OCI-LY7 (cell line): ENCODE data around the gene MAP7D1. TPM values are rescaled to one million over a fixed set of nuclear protein-coding genes. Genes with fewer than 3 reads are reported as not detected.

Experiments
- BruUV-seq: library from RNA; stranded (reverse); fragments of 400-500 nt; replicated peaks from 2 replicates; lab custom pipeline; 2021; lab: Mats Ljungman, UMichigan
- CTCF ChIA-PET: fragments of 300-600 bp; sonication (Branson Sonifier 250); formaldehyde crosslinking; loops from one replicate; lab custom pipeline; 2022; ENCODE audit warnings: antibody characterized with exemption; ENCODE audit not compliant: unreplicated experiment; lab: Charles Lee
- POLR2A ChIA-PET: fragments of 300-600 bp; sonication (Branson Sonifier 250); formaldehyde crosslinking; loops from one replicate; lab custom pipeline; 2022; ENCODE audit warnings: antibody characterized with exemption; lab: Charles Lee
- DNase-seq: peaks from one replicate; pipeline ENCODE4 v3.0.0-alpha.2; 2015; ENCODE audit warnings: low spot score
- H2AFZ ChIP-seq: fragments of 200-600 bp; sonication (generic), shearing (Covaris generic); 2 replicates; pipeline ENCODE4 v1.6.1; 2014; ENCODE audit warnings: mild to moderate bottlenecking, antibody characterized with exemption, low read length, moderate library complexity
- H3K27ac ChIP-seq: fragments of 200-600 bp; sonication (generic); 2 replicates; pipeline ENCODE4 v1.5.1; 2014; ENCODE audit warnings: mixed run types, low read depth, mild to moderate bottlenecking, moderate library complexity, low read length, inconsistent platforms; ENCODE audit not compliant: poor library complexity, severe bottlenecking
- H3K36me3 ChIP-seq: fragments of 200-600 bp; sonication (generic); 2 replicates; pipeline ENCODE4 v1.6.1; 2014; ENCODE audit warnings: mild to moderate bottlenecking, antibody characterized with exemption, low read length, moderate library complexity, mixed read lengths; ENCODE audit not compliant: insufficient read depth
- H3K4me1 ChIP-seq: fragments of 200-600 bp; sonication (generic); 2 replicates; pipeline ENCODE4 v1.5.1; 2014; ENCODE audit warnings: mild to moderate bottlenecking, low read length; ENCODE audit not compliant: insufficient read depth, poor library complexity, severe bottlenecking
- H3K4me2 ChIP-seq: fragments of 200-600 bp; sonication (generic); 2 replicates; pipeline ENCODE4 v1.6.1; 2014; ENCODE audit warnings: mild to moderate bottlenecking, low read length
- H3K4me3 ChIP-seq: fragments of 200-600 bp; sonication (generic); 2 replicates; pipeline ENCODE4 v1.5.1; 2014; ENCODE audit warnings: mild to moderate bottlenecking, low read depth, low read length; ENCODE audit not compliant: poor library complexity, severe bottlenecking
- H3K79me2 ChIP-seq: fragments of 200-600 bp; sonication (generic); 2 replicates; pipeline ENCODE4 v1.6.1; 2016; ENCODE audit warnings: low read depth, mild to moderate bottlenecking, low read length, moderate library complexity, mixed read lengths; ENCODE audit not compliant: insufficient read depth
- H3K9me2 ChIP-seq: fragments of 200-600 bp; sonication (generic); 2 replicates; pipeline ENCODE4 v1.6.1; 2016; ENCODE audit warnings: mild to moderate bottlenecking, low read length, mixed read lengths; ENCODE audit not compliant: insufficient read depth
- H3K9me3 ChIP-seq: fragments of 200-600 bp; sonication (generic); 2 replicates; pipeline ENCODE4 v1.6.1; 2014; ENCODE audit warnings: mild to moderate bottlenecking, mixed run types, low read length, mixed read lengths
- H4K20me1 ChIP-seq: fragments of 200-600 bp; sonication (generic); 2 replicates; pipeline ENCODE4 v1.6.1; 2014; ENCODE audit warnings: mild to moderate bottlenecking, antibody characterized with exemption, low read length, moderate library complexity, mixed read lengths; ENCODE audit not compliant: insufficient read depth
- EZH2phosphoT487 ChIP-seq: fragments of 200-600 bp; sonication (generic); IDR thresholded peaks from 2 replicates; pipeline ENCODE4 v1.6.1; 2018; ENCODE audit warnings: low read depth, borderline replicate concordance, mild to moderate bottlenecking, mixed run types, antibody characterized with exemption, low read length, moderate library complexity, mixed read lengths
- intact Hi-C: fragments of 100-400 bp; cut with micrococcal nuclease; formaldehyde crosslinking; loops from one replicate; pipeline ENCODE4 v1.10.0; 2022; ENCODE audit not compliant: unreplicated experiment
- total RNA-seq, 2 experiments: library from RNA; depleted of rRNA in 1 of 2; stranded (reverse); fragments of >200 nt in 1 of 2; shearing (Covaris generic) in 1 of 2; gene quantifications; 2 replicates each; pipeline ENCODE4 v1.2.3, GENCODE V29; 2014 to 2022
- TF ChIP-seq, protein P1 (sequence below): fragments of 200-600 bp; sonication (generic); conservative IDR thresholded peaks from 2 replicates; pipeline ENCODE4 v1.5.1; 2014; ENCODE audit warnings: mild to moderate bottlenecking, antibody characterized with exemption, low read length, moderate library complexity, mixed read lengths

MAP7D1 gene
- total RNA-seq, 2 experiments from 2014 or later, result 61.2 to 101 TPM

DNA sequence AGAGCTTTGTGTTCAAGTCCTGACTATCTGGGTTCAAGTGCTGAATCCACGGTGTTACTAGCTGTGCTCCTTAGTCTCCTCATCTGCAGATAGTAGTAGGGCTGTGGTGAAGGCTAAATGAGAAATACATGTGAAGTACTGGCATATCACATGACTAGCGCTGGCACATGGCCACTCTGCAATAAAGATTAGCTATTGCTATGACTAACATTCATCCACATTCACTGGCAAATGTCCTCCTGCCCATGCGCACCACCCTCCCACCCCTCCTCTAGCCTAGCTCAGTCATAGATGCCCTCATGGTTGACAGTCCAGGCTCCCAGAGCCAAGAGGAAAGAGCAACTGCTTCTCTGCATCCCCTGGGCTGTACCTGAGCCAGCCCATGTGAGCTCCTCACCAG is 22.5 kb upstream of the MAP7D1 start:
- no peaks in the 10 kb centered on the region for H4K20me1 ChIP-seq
- no peak overlapping the region for H3K4me2 ChIP-seq
- ChIA-PET POLR2A (interaction anchor here (0.6 to 0.8 kb wide), 2 partner anchors 36 to 120 kb away, joined by 3 read pairs; no protein-coding TSS in a partner anchor), CTCF (no interaction called here)
- no peaks in the 10 kb centered on the region for H3K79me2 ChIP-seq
- no peaks in the 10 kb centered on the region for H3K9me2 ChIP-seq
- DNase-seq, result no peak
- no peak for TF ChIP-seq EZH2phosphoT487
- TF ChIP-seq, protein P1, sequence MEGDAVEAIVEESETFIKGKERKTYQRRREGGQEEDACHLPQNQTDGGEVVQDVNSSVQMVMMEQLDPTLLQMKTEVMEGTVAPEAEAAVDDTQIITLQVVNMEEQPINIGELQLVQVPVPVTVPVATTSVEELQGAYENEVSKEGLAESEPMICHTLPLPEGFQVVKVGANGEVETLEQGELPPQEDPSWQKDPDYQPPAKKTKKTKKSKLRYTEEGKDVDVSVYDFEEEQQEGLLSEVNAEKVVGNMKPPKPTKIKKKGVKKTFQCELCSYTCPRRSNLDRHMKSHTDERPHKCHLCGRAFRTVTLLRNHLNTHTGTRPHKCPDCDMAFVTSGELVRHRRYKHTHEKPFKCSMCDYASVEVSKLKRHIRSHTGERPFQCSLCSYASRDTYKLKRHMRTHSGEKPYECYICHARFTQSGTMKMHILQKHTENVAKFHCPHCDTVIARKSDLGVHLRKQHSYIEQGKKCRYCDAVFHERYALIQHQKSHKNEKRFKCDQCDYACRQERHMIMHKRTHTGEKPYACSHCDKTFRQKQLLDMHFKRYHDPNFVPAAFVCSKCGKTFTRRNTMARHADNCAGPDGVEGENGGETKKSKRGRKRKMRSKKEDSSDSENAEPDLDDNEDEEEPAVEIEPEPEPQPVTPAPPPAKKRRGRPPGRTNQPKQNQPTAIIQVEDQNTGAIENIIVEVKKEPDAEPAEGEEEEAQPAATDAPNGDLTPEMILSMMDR, result no peak
- H3K27ac ChIP-seq, result no peak overlapping the region
- H3K4me3 ChIP-seq, result no peak overlapping the region
- peaks cover 28% of the 10 kb centered on the region for H3K36me3 ChIP-seq
- no TSS peak for BruUV-seq
- no peak overlapping the region for H2AFZ ChIP-seq
- H3K9me3 ChIP-seq, result no peaks in the 10 kb centered on the region
- intact Hi-C loops, result no loop called here
- H3K4me1 ChIP-seq, result no peaks in the 10 kb centered on the region

DNA sequence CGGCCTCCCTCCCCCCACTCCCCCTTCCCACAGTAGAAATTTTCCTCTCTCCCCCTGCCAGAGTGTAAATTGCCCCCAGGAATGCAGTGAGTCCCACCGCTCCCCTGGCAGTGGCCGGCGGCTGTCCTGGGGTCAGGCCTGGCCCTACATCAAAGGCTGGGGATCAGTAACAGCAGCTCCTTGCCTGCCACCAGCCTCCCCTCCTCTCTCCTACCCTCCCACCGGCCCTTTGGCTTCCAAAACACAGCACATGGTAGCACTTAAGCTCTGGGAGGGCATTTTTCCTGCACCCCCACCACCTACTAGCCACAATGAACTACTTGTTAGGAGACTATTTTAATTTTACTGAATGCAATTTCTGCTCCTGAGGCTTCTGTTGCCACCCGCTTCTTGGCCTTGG is 21.9 kb upstream of the MAP7D1 start:
- POLR2A ChIA-PET, result interaction anchor here (0.6 to 0.8 kb wide), 3 partner anchors 35 to 120 kb away, joined by 3 to 4 read pairs (median 3); no protein-coding TSS in a partner anchor

More for the DNA sequence above, 21.9 kb upstream of the MAP7D1 start:
- H3K4me3 ChIP-seq, result no peak overlapping the region
- no peaks in the 10 kb centered on the region for H3K9me2 ChIP-seq
- intact Hi-C loops, result loop anchor here (1.0 kb wide), 1 partner anchor 35 kb away; no protein-coding TSS in a partner anchor
- no peak for DNase-seq
- H4K20me1 ChIP-seq, result no peaks in the 10 kb centered on the region
- CTCF ChIA-PET, result interaction anchor here (0.6 to 1.6 kb wide), 2 partner anchors 23 to 164 kb away, joined by 3 to 4 read pairs; no protein-coding TSS in a partner anchor
- no peaks in the 10 kb centered on the region for H3K9me3 ChIP-seq
- TF ChIP-seq, protein P1, result no peak
- no peak for TF ChIP-seq EZH2phosphoT487
- H3K4me2 ChIP-seq, result no peak overlapping the region
- no TSS peak for BruUV-seq
- no peaks in the 10 kb centered on the region for H3K4me1 ChIP-seq
- peaks cover 33% of the 10 kb centered on the region for H3K36me3 ChIP-seq
- H3K27ac ChIP-seq, result no peak overlapping the region
- H2AFZ ChIP-seq, result no peak overlapping the region
- H3K79me2 ChIP-seq, result no peaks in the 10 kb centered on the region
